ENCODE measurements around the gene ABCC11.

GRCh38 chr16:48244863-48245195, 2.5 kb downstream of the ABCC11 start:
- TF ChIP-seq GTF2F1 (IDR thresholded peaks at IDR 0.05; ENCODE audit: low read length), result no peak
- TF ChIP-seq HNRNPH1 (optimal IDR thresholded peaks at IDR 0.05; ENCODE audit: low read depth, low read length), result no peak
- TF ChIP-seq EP300 (IDR thresholded peaks at IDR 0.05; ENCODE audit: low read depth in 2 of 2, low read length in 2 of 2), result no peak
- no peak for TF ChIP-seq EP300 (CRISPR knock-in tag; IDR thresholded peaks at IDR 0.05; ENCODE audit: borderline replicate concordance)
- no peak for TF ChIP-seq RNF2 (conservative IDR thresholded peaks at IDR 0.05; ENCODE audit: low read depth)
- TF ChIP-seq USF2 (IDR thresholded peaks at IDR 0.05; ENCODE audit: low read depth, low read length), result no peak
- TF ChIP-seq USF2 (CRISPR knock-in tag; IDR thresholded peaks at IDR 0.05; ENCODE audit: borderline replicate concordance), result no peak
- TF ChIP-seq SOX5 (CRISPR knock-in tag; IDR thresholded peaks at IDR 0.05; ENCODE audit: borderline replicate concordance), result no peak
- no peak for TF ChIP-seq ZNF382 (CRISPR knock-in tag; IDR thresholded peaks at IDR 0.05; ENCODE audit: borderline replicate concordance)

Data from HepG2 (cell line).